SK-N-SH treated with all-trans-retinoic acid at 6 μM for 48 hours (cell line): ENCODE measurements around the gene EARS2.

Source experiments
- ARNTL ChIP-seq: fragments of 450-650 bp; formaldehyde crosslinking; IDR thresholded peaks from 2 replicates; pipeline ENCODE4 v1.5.0; 2020; ENCODE audit warnings: low read depth, mild to moderate bottlenecking, moderate library complexity, borderline replicate concordance
- CSDC2 ChIP-seq: fragments of 250-450 bp; sonication (Bioruptor Pico); IDR thresholded peaks from 2 replicates; pipeline ENCODE4 v1.5.0; 2020; ENCODE audit warnings: mild to moderate bottlenecking, moderate library complexity
- TCF4 ChIP-seq: fragments of 250-450 bp; sonication (Bioruptor Pico); IDR thresholded peaks from 2 replicates; pipeline ENCODE4 v1.8.0; 2021; ENCODE audit warnings: mild to moderate bottlenecking, moderate library complexity, borderline replicate concordance
- ZFP3 ChIP-seq: fragments of 250-450 bp; sonication (Bioruptor Pico); IDR thresholded peaks from 2 replicates; pipeline ENCODE4 v1.5.0; 2020; ENCODE audit warnings: mild to moderate bottlenecking, moderate library complexity
- ZFP30 ChIP-seq: fragments of 450-650 bp; formaldehyde crosslinking; IDR thresholded peaks from 2 replicates; pipeline ENCODE4 v1.5.0; 2022; ENCODE audit warnings: mild to moderate bottlenecking, moderate library complexity

DNA sequence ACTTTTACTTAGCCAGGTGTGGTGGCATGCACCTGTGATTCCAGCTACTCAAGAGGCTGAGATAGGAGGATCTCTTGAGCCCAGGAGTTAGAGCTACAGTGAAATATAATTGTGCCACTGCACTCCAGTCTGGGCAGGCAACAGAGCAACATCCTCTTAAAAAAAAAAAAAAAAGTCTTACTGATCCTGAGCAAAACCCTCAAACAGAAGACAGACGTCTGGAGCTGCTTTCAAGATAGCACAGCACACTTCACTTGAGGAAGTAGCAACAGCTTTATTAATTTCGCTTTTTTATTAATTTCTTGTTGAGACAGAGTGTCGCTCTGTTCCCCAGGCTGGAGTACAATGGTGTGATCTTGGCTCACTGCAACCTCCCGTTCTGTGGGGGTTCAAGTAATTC lies 36.6 kb downstream of the EARS2 start:
- TF ChIP-seq CSDC2 (CRISPR knock-in tag) (no peak), ARNTL (CRISPR knock-in tag) (no peak), ZFP30 (no peak), TCF4 (CRISPR knock-in tag) (no peak), ZFP3 (CRISPR knock-in tag) (no peak)
